Mesenchymal stem cell (in vitro differentiated cells and primary cell): ENCODE data around the gene CXXC1.

Experiments used
- DNase-seq: peaks from one replicate; pipeline ENCODE4 v3.0.0-alpha.2; 2013
- H2AFZ ChIP-seq: one replicate; pipeline ENCODE4 v1.6.1; 2013; ENCODE audit warnings: low read depth, mild to moderate bottlenecking, control low read depth, inconsistent platforms, low read length, moderate library complexity
- H2AK5ac ChIP-seq: 2 replicates; pipeline ENCODE4 v1.6.1; 2013; ENCODE audit warnings: low read length, moderate library complexity, mild to moderate bottlenecking, inconsistent platforms; ENCODE audit not compliant: severe bottlenecking
- H2BK120ac ChIP-seq: one replicate; pipeline ENCODE4 v1.6.1; 2013; ENCODE audit warnings: low read depth, mild to moderate bottlenecking, inconsistent platforms, low read length, moderate library complexity
- H2BK12ac ChIP-seq, 2 experiments: one replicate each; pipeline ENCODE4 v1.6.1; 2013; ENCODE audit warnings: inconsistent platforms in 2 of 2, low read length in 2 of 2, mild to moderate bottlenecking in 2 of 2, moderate library complexity in 2 of 2, control low read depth in 1 of 2
- H2BK15ac ChIP-seq: one replicate; pipeline ENCODE4 v1.6.1; 2013; ENCODE audit warnings: mild to moderate bottlenecking, low read depth, inconsistent platforms; ENCODE audit not compliant: poor library complexity, severe bottlenecking
- H2BK5ac ChIP-seq: 2 replicates; pipeline ENCODE4 v1.6.1; 2013; ENCODE audit warnings: low read depth, mild to moderate bottlenecking, low read length, control low read depth, inconsistent platforms; ENCODE audit not compliant: poor library complexity, severe bottlenecking
- H3K14ac ChIP-seq, 2 experiments: one replicate each; pipeline ENCODE4 v1.6.1; 2013; ENCODE audit warnings: inconsistent platforms in 2 of 2, low read length in 2 of 2, control low read depth in 1 of 2, mild to moderate bottlenecking in 1 of 2, moderate library complexity in 1 of 2
- H3K18ac ChIP-seq, 2 experiments: one replicate each; pipeline ENCODE4 v1.6.1; 2013; ENCODE audit warnings: inconsistent platforms in 2 of 2, low read length in 2 of 2, control low read depth in 1 of 2, low read depth in 1 of 2, mild to moderate bottlenecking in 1 of 2
- H3K23ac ChIP-seq, 2 experiments: one replicate each; pipeline ENCODE4 v1.6.1; 2013; ENCODE audit warnings: inconsistent platforms in 2 of 2, low read length in 2 of 2, mild to moderate bottlenecking in 2 of 2, moderate library complexity in 2 of 2, control low read depth in 1 of 2
- H3K27ac ChIP-seq: 2 replicates; pipeline ENCODE4 v1.5.1; 2013; ENCODE audit warnings: mild to moderate bottlenecking, moderate library complexity, low read length, control low read depth, inconsistent platforms; ENCODE audit not compliant: poor library complexity, severe bottlenecking
- H3K27me3 ChIP-seq, 2 experiments: 2 replicates each; pipeline versions ENCODE4 v1.6.1 to v1.7.0; 2013; ENCODE audit warnings: low read length in 2 of 2, mild to moderate bottlenecking in 2 of 2, moderate library complexity in 2 of 2, control low read depth in 1 of 2, inconsistent platforms in 1 of 2; ENCODE audit not compliant: control insufficient read depth in 1 of 2, insufficient read depth in 1 of 2
- H3K36me3 ChIP-seq, 2 experiments: 2 replicates each; pipeline versions ENCODE4 v1.6.1 to v1.7.0; 2013; ENCODE audit warnings: low read length in 2 of 2, control low read depth in 1 of 2, inconsistent platforms in 1 of 2, low read depth in 1 of 2, mild to moderate bottlenecking in 1 of 2; ENCODE audit not compliant: insufficient read depth in 2 of 2, control insufficient read depth in 1 of 2
- H3K4ac ChIP-seq, 2 experiments: one replicate each; pipeline ENCODE4 v1.6.1; 2013; ENCODE audit warnings: inconsistent platforms in 2 of 2, low read length in 2 of 2, mild to moderate bottlenecking in 2 of 2, moderate library complexity in 2 of 2, control low read depth in 1 of 2, low read depth in 1 of 2
- H3K4me1 ChIP-seq: 2 replicates; pipeline ENCODE4 v1.6.1; 2013; ENCODE audit warnings: low read depth, low read length, control low read depth; ENCODE audit not compliant: control insufficient read depth, insufficient read depth
- H3K4me2 ChIP-seq: 2 replicates; pipeline ENCODE4 v1.6.1; 2013; ENCODE audit warnings: low read length, mild to moderate bottlenecking, inconsistent platforms; ENCODE audit not compliant: poor library complexity, severe bottlenecking
- H3K4me3 ChIP-seq, 2 experiments: 2 replicates each; pipeline versions ENCODE4 v1.5.1 to v1.7.0; 2013; ENCODE audit warnings: low read length in 2 of 2, mild to moderate bottlenecking in 2 of 2, control low read depth in 1 of 2, low read depth in 1 of 2; ENCODE audit not compliant: insufficient read depth in 1 of 2
- H3K79me1 ChIP-seq: replicated peaks from 2 replicates; pipeline ENCODE4 v1.6.1; 2013; ENCODE audit warnings: mild to moderate bottlenecking, control low read depth, low read length, inconsistent platforms; ENCODE audit not compliant: poor library complexity, severe bottlenecking
- H3K9ac ChIP-seq: 2 replicates; pipeline ENCODE4 v1.7.0; 2013; ENCODE audit warnings: mild to moderate bottlenecking, low read length, moderate library complexity
- H3K9me3 ChIP-seq: 2 replicates; pipeline ENCODE4 v1.7.0; 2013; ENCODE audit warnings: mild to moderate bottlenecking, low read length; ENCODE audit not compliant: control insufficient read depth
- H4K8ac ChIP-seq: one replicate; pipeline ENCODE4 v1.6.1; 2013; ENCODE audit warnings: inconsistent platforms, mild to moderate bottlenecking, low read length, moderate library complexity
- H4K91ac ChIP-seq: one replicate; pipeline ENCODE4 v1.6.1; 2013; ENCODE audit warnings: mild to moderate bottlenecking, low read length, inconsistent platforms
- WGBS: methylation state at CpG from one replicate; pipeline ENCODE4 v1.1.7; 2013; ENCODE audit warnings: mixed read lengths; 5-methylcytosine and 5-hydroxymethylcytosine counted together

The CXXC1 gene

GRCh38 chr18:50313031-50313607 lies 25.6 kb upstream of the CXXC1 start:
- H3K27ac ChIP-seq: no peak overlapping the region
- H3K4me3 ChIP-seq: no peak overlapping the region
- no peak overlapping the region for H2AFZ ChIP-seq
- H2BK5ac ChIP-seq: no peak overlapping the region
- no peaks in the 10 kb centered on the region for H3K79me1 ChIP-seq
- H3K14ac ChIP-seq: no peak overlapping the region
- H3K9me3 ChIP-seq: no peaks in the 10 kb centered on the region
- H4K91ac ChIP-seq: no peak overlapping the region
- H3K9ac ChIP-seq: no peak overlapping the region
- no peak overlapping the region for H2BK12ac ChIP-seq
- H2BK120ac ChIP-seq: no peak overlapping the region
- H3K18ac ChIP-seq: no peak overlapping the region
- H3K36me3 ChIP-seq: no peaks in the 10 kb centered on the region
- H2AK5ac ChIP-seq: no peak overlapping the region
- H3K4me1 ChIP-seq: no peaks in the 10 kb centered on the region
- 85% methylated on average over 2 of the region's 2 CpGs for WGBS
- H3K4me2 ChIP-seq: no peak overlapping the region
- no peak overlapping the region for H3K23ac ChIP-seq
- H2BK15ac ChIP-seq: no peak overlapping the region
- peaks cover 0 to 16% of the 10 kb centered on the region in 2 experiments for H3K27me3 ChIP-seq
- no peak overlapping the region for H3K4ac ChIP-seq
- no peak for DNase-seq
- H4K8ac ChIP-seq: no peak overlapping the region

- no peak for DNase-seq
- Histone ChIP-seq H3K14ac (no peak overlapping the region), H2AK5ac (no peak overlapping the region), H3K23ac (no peak overlapping the region), H3K4me1 (no peaks in the 10 kb centered on the region), H3K18ac (no peak overlapping the region), H3K27ac (no peak overlapping the region), H2BK5ac (no peak overlapping the region), H3K4me2 (no peak overlapping the region), H2AFZ (no peak overlapping the region), H2BK15ac (no peak overlapping the region), H3K9me3 (no peaks in the 10 kb centered on the region), H4K91ac (no peak overlapping the region), H3K9ac (no peak overlapping the region), H2BK12ac (no peak overlapping the region), H3K4me3 (no peak overlapping the region), H3K4ac (no peak overlapping the region), H3K79me1 (no peaks in the 10 kb centered on the region), H4K8ac (no peak overlapping the region), H3K27me3 (peaks cover 0 to 16% of the 10 kb centered on the region in 2 experiments), H3K36me3 (no peaks in the 10 kb centered on the region), H2BK120ac (no peak overlapping the region)
- WGBS: 90% methylated on average over 7 of the region's 7 CpGs
These were observed 25.0 kb upstream of the CXXC1 start for GRCh38 chr18:50312296-50313030.

- WGBS: 69% methylated on average over 3 of the region's 3 CpGs
- no peak for DNase-seq
- H3K27me3 ChIP-seq: peaks cover 0 to 16% of the 10 kb centered on the region in 2 experiments
These were observed 24.2 kb upstream of the CXXC1 start for GRCh38 chr18:50311650-50312049.

GRCh38 chr18:50310080-50310479 lies 22.6 kb upstream of the CXXC1 start:
- Histone ChIP-seq H3K4me1 (no peaks in the 10 kb centered on the region), H3K23ac (no peak overlapping the region), H2AFZ (no peak overlapping the region), H2BK15ac (no peak overlapping the region), H4K8ac (no peak overlapping the region), H2BK12ac (no peak overlapping the region), H3K36me3 (no peaks in the 10 kb centered on the region), H3K14ac (no peak overlapping the region), H2BK5ac (no peak overlapping the region), H2AK5ac (no peak overlapping the region), H3K79me1 (no peaks in the 10 kb centered on the region), H3K9ac (no peak overlapping the region), H3K9me3 (peaks cover under 1% of the 10 kb centered on the region), H3K18ac (no peak overlapping the region), H4K91ac (no peak overlapping the region), H3K27me3 (peaks cover 0 to 16% of the 10 kb centered on the region in 2 experiments), H2BK120ac (no peak overlapping the region), H3K4me2 (no peak overlapping the region), H3K4ac (no peak overlapping the region), H3K4me3 (no peak overlapping the region), H3K27ac (no peak overlapping the region)
- no peak for DNase-seq
- WGBS: 94% methylated on average over 8 of the region's 10 CpGs

More at GRCh38 chr18:50311650-50312049, 24.2 kb upstream of the CXXC1 start:
- Histone ChIP-seq H3K27ac (no peak overlapping the region), H3K4me1 (no peaks in the 10 kb centered on the region), H3K9ac (no peak overlapping the region), H2BK5ac (no peak overlapping the region), H2BK15ac (no peak overlapping the region), H3K4me2 (no peak overlapping the region), H4K8ac (no peak overlapping the region), H2BK120ac (no peak overlapping the region), H2AK5ac (no peak overlapping the region), H4K91ac (no peak overlapping the region), H3K23ac (no peak overlapping the region), H2AFZ (no peak overlapping the region), H3K4me3 (no peak overlapping the region), H3K4ac (no peak overlapping the region), H3K14ac (no peak overlapping the region), H3K18ac (no peak overlapping the region), H3K9me3 (no peaks in the 10 kb centered on the region), H3K36me3 (no peaks in the 10 kb centered on the region), H2BK12ac (no peak overlapping the region), H3K79me1 (no peaks in the 10 kb centered on the region)
